Thyroid gland (tissue), 4 donors: ENCODE results near the gene C1orf35. TPM values are rescaled to one million over a fixed set of nuclear protein-coding genes. Genes with fewer than 3 reads are reported as not detected.

Experiments
- DNase-seq, 2 donors: peaks; one replicate each; pipeline ENCODE4 v3.0.0-alpha.2; 2019
- H3K27ac ChIP-seq, 3 donors: fragments of 200-600 bp; sonication (generic); 1 replicate in 2 of 3; 2 replicates in 1 of 3; pipeline ENCODE4 v1.5.1; 2016 to 2019; ENCODE audit warnings: mild to moderate bottlenecking in 1 of 3, moderate library complexity in 1 of 3
- H3K27me3 ChIP-seq: fragments of 200-600 bp; sonication (generic); one replicate; pipeline ENCODE4 v1.5.1; 2019
- H3K36me3 ChIP-seq, 2 donors: fragments of 200-600 bp; sonication (generic); one replicate each; pipeline ENCODE4 v1.5.1; 2016 to 2019
- H3K4me1 ChIP-seq, 2 donors: fragments of 200-600 bp; sonication (generic); one replicate each; pipeline ENCODE4 v1.5.1; 2017 to 2019
- H3K4me3 ChIP-seq, 3 donors: fragments of 200-600 bp; sonication (generic); replicated peaks in 1 of 3; 1 replicate in 2 of 3; 2 replicates in 1 of 3; pipeline ENCODE4 v1.5.1; 2016; ENCODE audit warnings: mild to moderate bottlenecking in 1 of 3
- H3K9me3 ChIP-seq: fragments of 200-600 bp; sonication (generic); one replicate; pipeline ENCODE4 v1.5.1; 2017
- CTCF ChIP-seq, 6 experiments: fragments of 200-600 bp in 3 of 6; fragments of 450-650 bp in 3 of 6; sonication (generic) in 3 of 6; IDR thresholded peaks; one replicate each; pipeline ENCODE4 v1.5.1; 2016 to 2019; ENCODE audit warnings: antibody characterized with exemption in 6 of 6, mild to moderate bottlenecking in 2 of 6, inconsistent platforms in 1 of 6, moderate library complexity in 1 of 6
- POLR2A ChIP-seq, 2 donors: fragments of 450-650 bp; IDR thresholded peaks; one replicate each; pipeline ENCODE4 v1.6.1; 2017; ENCODE audit warnings: antibody characterized with exemption in 2 of 2, mild to moderate bottlenecking in 2 of 2, moderate library complexity in 1 of 2
- WGBS, 2 donors: methylation state at CpG; one replicate each; pipeline ENCODE4 v1.1.5; 2017; 5-methylcytosine and 5-hydroxymethylcytosine counted together
- intact Hi-C: fragments of 100-400 bp; cut with DNase I; formaldehyde crosslinking; loops from one replicate; pipeline ENCODE4 v1.15.1; 2023
- total RNA-seq, 4 donors: library from RNA; depleted of rRNA; stranded (reverse); fragments of >200 nt; gene quantifications; one replicate each; pipeline ENCODE4 v1.2.3, GENCODE V29; 2016

The C1orf35 gene
- total RNA-seq, 4 donors from 2014 or later, result 8.3 to 26.5 (median 13.6) TPM

DNA sequence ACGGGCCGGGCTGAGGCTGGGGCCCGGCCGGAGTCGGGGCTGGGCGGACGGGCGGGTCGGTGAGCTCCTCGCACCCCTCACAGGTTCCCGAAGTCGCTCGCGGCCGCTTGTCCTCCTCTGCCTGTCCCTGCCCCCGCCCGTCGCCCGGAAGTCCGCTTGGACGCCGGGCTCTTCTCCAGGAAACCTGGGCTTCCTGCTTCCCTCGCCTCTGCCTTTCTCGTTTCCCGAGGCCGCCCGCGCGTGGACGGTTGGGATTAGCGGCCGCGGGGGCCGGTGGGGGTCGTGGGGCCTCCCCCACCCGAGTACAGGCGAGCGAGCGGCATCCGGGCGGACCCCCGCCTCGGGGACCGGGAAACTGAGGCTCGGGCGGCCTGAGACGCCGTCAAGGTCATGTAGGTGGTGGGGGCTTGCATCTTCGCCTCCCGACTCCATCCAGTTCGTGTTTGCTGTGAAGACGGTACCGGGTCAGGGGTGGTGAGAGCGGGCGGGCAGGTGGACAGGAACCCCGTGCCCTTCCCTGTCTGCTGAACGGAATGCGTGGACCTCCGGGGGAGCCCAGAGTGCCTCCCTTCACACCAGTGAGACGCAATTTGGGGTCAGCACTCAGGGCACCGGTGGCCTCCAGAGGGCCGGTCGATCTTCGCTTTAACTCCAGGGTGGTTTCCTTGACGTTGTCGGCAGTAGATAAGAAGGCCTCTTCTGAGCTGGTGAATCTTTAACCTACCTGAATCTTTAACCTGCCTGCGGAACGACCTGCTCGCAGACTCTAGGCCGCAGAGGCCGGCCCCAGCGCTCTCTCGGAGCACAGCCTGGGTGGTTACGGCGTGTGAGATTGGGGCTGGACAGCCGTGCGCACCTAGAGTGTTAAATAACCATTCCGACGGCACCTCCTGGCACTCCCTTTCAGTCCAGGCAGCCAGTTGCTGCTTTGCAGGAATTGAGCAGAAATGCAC, 19.9 kb downstream of the C1orf35 start:
- peak overlapping the region; percentile 98 to 99 (median 99) for H3K27ac ChIP-seq
- H3K4me1 ChIP-seq, result peaks cover 50 to 61% of the 10 kb centered on the region in 2 donors
- intact Hi-C loops, result loop anchor here (2.0 to 5.0 kb wide), 2 partner anchors 20 to 136 kb away; partner anchors contain the start of genes C1orf35 and WNT9A
- TF ChIP-seq CTCF (IDR thresholded peaks at IDR 0.05) (no peak), POLR2A (IDR thresholded peaks at IDR 0.05) (no peak)
- H3K36me3 ChIP-seq, result no peaks in the 10 kb centered on the region
- no peaks in the 10 kb centered on the region for H3K9me3 ChIP-seq
- H3K4me3 ChIP-seq, result peak overlapping the region; percentile 97 to 100 (median 100)
- no peaks in the 10 kb centered on the region for H3K27me3 ChIP-seq
- 0 to 2% methylated on average over 12 to 34 of the region's 79 CpGs for WGBS, 2 donors
- DNase-seq, result peak; percentile 62 to 68

- no peaks in the 10 kb centered on the region for H3K9me3 ChIP-seq
- H3K36me3 ChIP-seq, result no peaks in the 10 kb centered on the region
- H3K4me1 ChIP-seq, result peaks cover 44 to 52% of the 10 kb centered on the region in 2 donors
- intact Hi-C loops, result loop anchor here (2.0 to 5.0 kb wide), 2 partner anchors 20 to 135 kb away; partner anchors contain the start of genes C1orf35 and WNT9A
- TF ChIP-seq POLR2A (IDR thresholded peaks at IDR 0.05), result peak; percentile 85 to 95
- TF ChIP-seq CTCF (IDR thresholded peaks at IDR 0.05), result peak in 1 of 6 experiments; percentile 18
- peak within 1 kb of the TSS; percentile 98 to 99 (median 99) for H3K27ac ChIP-seq
- H3K4me3 ChIP-seq, result peak within 1 kb of the TSS; percentile 97 to 100 (median 100)
- peak; percentile 90 to 91 for DNase-seq
- 0% methylated on average over 2 to 10 of the region's 87 CpGs for WGBS, 2 donors
- H3K27me3 ChIP-seq, result no peaks in the 10 kb centered on the region
These were observed 20.8 kb downstream of the C1orf35 start, which contains the start of gene ARF1 for GRCh38 chr1:228082214-228082917. Gene ARF1 (plus strand): TSS chr1:228082708. CDS start chr1:228097115, 14,407 bp downstream.

GRCh38 chr1:228081578-228082213, 21.4 kb downstream of the C1orf35 start:
- no peaks in the 10 kb centered on the region for H3K27me3 ChIP-seq
- peak overlapping the region; percentile 80 to 100 (median 98) for H3K4me3 ChIP-seq
- H3K4me1 ChIP-seq, result peaks cover 37 to 46% of the 10 kb centered on the region in 2 donors
- DNase-seq, result no peak
- H3K36me3 ChIP-seq, result no peaks in the 10 kb centered on the region
- peak overlapping the region; percentile 37 to 99 (median 98) for H3K27ac ChIP-seq
- intact Hi-C loops, result loop anchor here (2.0 to 5.0 kb wide), 2 partner anchors 21 to 134 kb away; partner anchors contain the start of genes C1orf35 and WNT9A
- TF ChIP-seq CTCF (IDR thresholded peaks at IDR 0.05), result no peak
- no peak for TF ChIP-seq POLR2A (IDR thresholded peaks at IDR 0.05)
- H3K9me3 ChIP-seq, result no peaks in the 10 kb centered on the region
- 9 to 26% methylated on average over 17 to 28 of the region's 31 CpGs for WGBS, 2 donors

DNA sequence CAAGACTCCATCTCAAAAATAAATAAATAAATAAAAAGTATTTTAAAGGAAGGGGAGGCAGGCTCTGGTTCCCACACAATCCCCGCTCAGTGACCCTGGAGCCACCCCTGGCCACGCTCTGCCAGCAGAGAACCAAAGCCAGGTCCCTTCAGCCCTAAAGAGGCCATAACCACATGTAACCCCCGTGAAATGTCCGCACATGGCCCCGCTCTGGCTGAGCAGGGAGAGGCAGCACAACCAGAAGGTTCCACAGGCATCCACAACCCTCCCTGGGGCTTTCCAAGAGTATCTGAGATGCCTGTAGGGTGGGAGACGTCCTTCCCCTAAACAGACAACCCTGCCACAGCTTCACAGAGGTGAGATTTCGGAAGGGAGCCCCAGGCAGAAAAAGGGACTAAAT, 22.0 kb downstream of the C1orf35 start:
- no peak overlapping the region for H3K27ac ChIP-seq
- WGBS, 2 donors, result 75 to 80% methylated on average over 5 to 7 of the region's 7 CpGs
- H3K4me3 ChIP-seq, result peak overlapping the region in 1 of 3 donors; percentile 100

More for the DNA sequence above, 22.0 kb downstream of the C1orf35 start:
- intact Hi-C loops, result loop anchor here (5.0 kb wide), 1 partner anchor 134 kb away; the partner anchor contains the start of gene WNT9A
- no peaks in the 10 kb centered on the region for H3K36me3 ChIP-seq
- no peak for DNase-seq
- H3K4me1 ChIP-seq, result peaks cover 34 to 40% of the 10 kb centered on the region in 2 donors
- TF ChIP-seq CTCF (IDR thresholded peaks at IDR 0.05), result no peak
- no peak for TF ChIP-seq POLR2A (IDR thresholded peaks at IDR 0.05)
- no peaks in the 10 kb centered on the region for H3K27me3 ChIP-seq
- H3K9me3 ChIP-seq, result no peaks in the 10 kb centered on the region
